ENCODE data around the gene ART5.
A peak's percentile ranks its signal among the peaks of the same experiment; 100 is the strongest.

The ART5 gene

GRCh38 chr11:3641701-3642070 is at the start of gene ART5:
ART5 (minus strand) TSS chr11:3641992; CDS start chr11:3641862, 130 bp downstream.
- DNase-seq (ENCODE audit: low read depth, low spot score): no peak
- in situ Hi-C loops (cut with HindIII; ENCODE audit: low sequenced_read_pairs): no loop called here
- no peak for TF ChIP-seq CTCF (IDR thresholded peaks at IDR 0.05; ENCODE audit: low read depth, low read length)
- peak within 1 kb of the TSS; percentile 48 for H3K4me3 ChIP-seq (ENCODE audit: low read depth, low read length)

- H3K4me3 ChIP-seq (ENCODE audit: low read depth, low read length): no peak overlapping the region
- no peak for TF ChIP-seq CTCF (IDR thresholded peaks at IDR 0.05; ENCODE audit: low read depth, low read length)
- in situ Hi-C loops (cut with HindIII; ENCODE audit: low sequenced_read_pairs): no loop called here
- peak; percentile 20 for DNase-seq (ENCODE audit: low read depth, low spot score)
These were observed 45.0 kb upstream of the ART5 start for GRCh38 chr11:3686751-3687150.

GRCh38 chr11:3685923-3686322 is 44.1 kb upstream of the ART5 start:
- no peak for TF ChIP-seq CTCF (IDR thresholded peaks at IDR 0.05; ENCODE audit: low read depth, low read length)
- DNase-seq (ENCODE audit: low read depth, low spot score): no peak
- H3K4me3 ChIP-seq (ENCODE audit: low read depth, low read length): no peak overlapping the region
- in situ Hi-C loops (cut with HindIII; ENCODE audit: low sequenced_read_pairs): no loop called here

GRCh38 chr11:3684819-3685172 is 43.0 kb upstream of the ART5 start:
- TF ChIP-seq CTCF (IDR thresholded peaks at IDR 0.05; ENCODE audit: low read depth, low read length): no peak

GRCh38 chr11:3684129-3684818 is 42.5 kb upstream of the ART5 start:
- in situ Hi-C loops (cut with HindIII; ENCODE audit: low sequenced_read_pairs): no loop called here
- no peak overlapping the region for H3K4me3 ChIP-seq (ENCODE audit: low read depth, low read length)
- TF ChIP-seq CTCF (IDR thresholded peaks at IDR 0.05; ENCODE audit: low read depth, low read length): no peak
- no peak for DNase-seq (ENCODE audit: low read depth, low spot score)

More at GRCh38 chr11:3684819-3685172, 43.0 kb upstream of the ART5 start:
- no peak for DNase-seq (ENCODE audit: low read depth, low spot score)
- no peak overlapping the region for H3K4me3 ChIP-seq (ENCODE audit: low read depth, low read length)
- in situ Hi-C loops (cut with HindIII; ENCODE audit: low sequenced_read_pairs): no loop called here

GRCh38 chr11:3683039-3683438 is 41.2 kb upstream of the ART5 start:
- no peak for DNase-seq (ENCODE audit: low read depth, low spot score)
- TF ChIP-seq CTCF (IDR thresholded peaks at IDR 0.05; ENCODE audit: low read depth, low read length): no peak
- in situ Hi-C loops (cut with HindIII; ENCODE audit: low sequenced_read_pairs): no loop called here
- H3K4me3 ChIP-seq (ENCODE audit: low read depth, low read length): no peak overlapping the region

Measured in astrocyte of the spinal cord (primary cell).